SK-N-SH (cell line): Measurements from ENCODE around the gene FAM162A. TPM values are rescaled to one million over a fixed set of nuclear protein-coding genes. Genes with fewer than 3 reads are reported as not detected.

Experiments
- CTCF ChIA-PET: fragments of 300-600, 350-600 bp; formaldehyde crosslinking; extraction: SDS; loops from one replicate; lab custom pipeline; 2021; lab: Yijun Ruan, JAX
- POLR2A ChIA-PET: fragments of 350-600 bp; sonication (Branson Sonifier 250); formaldehyde crosslinking; extraction: SDS; loops from one replicate; lab custom pipeline; 2020; ENCODE audit warnings: antibody characterized with exemption, inconsistent platforms; lab: Yijun Ruan, JAX
- DNase-seq: peaks from one replicate; pipeline ENCODE4 v3.0.0; 2012
- H2AFZ ChIP-seq: fragments of 200-600 bp; sonication (generic); 2 replicates; pipeline ENCODE4 v1.8.1; 2016; ENCODE audit warnings: antibody characterized with exemption, mild to moderate bottlenecking, low read depth
- H3F3A ChIP-seq: fragments of 200-600 bp; sonication (generic); replicated peaks from 2 replicates; pipeline ENCODE3; 2016; ENCODE audit warnings: antibody characterized with exemption, mild to moderate bottlenecking; ENCODE audit not compliant: insufficient read depth
- H3K27ac ChIP-seq, 2 experiments: fragments of 200-500 bp in 1 of 2; fragments of 200-600 bp in 1 of 2; sonication (Bioruptor generic) in 1 of 2; sonication (generic), shearing (Covaris generic) in 1 of 2; 2 replicates each; pipeline versions ENCODE4 v1.5.1 to v1.6.1; 2014 to 2016; ENCODE audit warnings: low read depth in 2 of 2, inconsistent platforms in 1 of 2, low read length in 1 of 2, mild to moderate bottlenecking in 1 of 2, mixed read lengths in 1 of 2
- H3K27me3 ChIP-seq: fragments of 200-600 bp; sonication (generic), shearing (Covaris generic); 2 replicates; pipeline ENCODE4 v1.6.1; 2016; ENCODE audit warnings: mixed run types; ENCODE audit not compliant: insufficient read depth
- H3K36me3 ChIP-seq, 2 experiments: fragments of 200-500 bp in 1 of 2; fragments of 200-600 bp in 1 of 2; sonication (Bioruptor generic) in 1 of 2; sonication (generic) in 1 of 2; replicated peaks in 1 of 2; 2 replicates each; pipeline versions ENCODE3 to v1.5.1; 2014 to 2016; ENCODE audit warnings: low read length in 1 of 2, mild to moderate bottlenecking in 1 of 2; ENCODE audit not compliant: insufficient read depth in 2 of 2, control insufficient read depth in 1 of 2
- H3K4me1 ChIP-seq, 2 experiments: fragments of 200-500 bp in 1 of 2; fragments of 200-600 bp in 1 of 2; sonication (Bioruptor generic) in 1 of 2; sonication (generic), shearing (Covaris generic) in 1 of 2; 2 replicates each; pipeline versions ENCODE4 v1.5.1 to v1.6.1; 2014 to 2016; ENCODE audit warnings: low read depth in 1 of 2, low read length in 1 of 2, mixed run types in 1 of 2; ENCODE audit not compliant: insufficient read depth in 2 of 2, control insufficient read depth in 1 of 2
- H3K4me2 ChIP-seq: fragments of 200-600 bp; sonication (generic), shearing (Covaris generic); 2 replicates; pipeline ENCODE4 v1.6.1; 2017; ENCODE audit warnings: mixed run types
- H3K4me3 ChIP-seq, 2 experiments: fragments of 200-500 bp in 1 of 2; fragments of 200-600 bp in 1 of 2; sonication (Bioruptor generic) in 1 of 2; sonication (generic), shearing (Covaris generic) in 1 of 2; 2 replicates each; pipeline versions ENCODE4 v1.5.1 to v1.8.1; 2014 to 2016; ENCODE audit warnings: low read depth in 2 of 2, inconsistent platforms in 1 of 2, low read length in 1 of 2, mild to moderate bottlenecking in 1 of 2, mixed read lengths in 1 of 2, moderate library complexity in 1 of 2
- H3K79me2 ChIP-seq: fragments of 200-600 bp; sonication (generic); 2 replicates; pipeline ENCODE4 v1.8.1; 2017; ENCODE audit warnings: mild to moderate bottlenecking; ENCODE audit not compliant: insufficient read depth
- H3K9ac ChIP-seq: fragments of 200-600 bp; sonication (generic); 2 replicates; pipeline ENCODE4 v1.6.1; 2017; ENCODE audit warnings: mixed run types
- H3K9me2 ChIP-seq: fragments of 200-600 bp; sonication (generic); 2 replicates; pipeline ENCODE4 v1.6.1; 2017; ENCODE audit warnings: mixed run types
- H3K9me3 ChIP-seq: fragments of 200-600 bp; sonication (generic); 2 replicates; pipeline ENCODE4 v1.6.1; 2017; ENCODE audit warnings: mixed run types, mild to moderate bottlenecking, moderate library complexity
- H4K20me1 ChIP-seq: fragments of 200-600 bp; sonication (generic); 2 replicates; pipeline ENCODE4 v1.6.1; 2017; ENCODE audit warnings: mild to moderate bottlenecking, mixed run types; ENCODE audit not compliant: insufficient read depth
- EP300 ChIP-seq, 2 experiments: IDR thresholded peaks; 2 replicates each; pipeline versions ENCODE4 v1.4.0 to v1.6.1; 2012; ENCODE audit warnings: borderline replicate concordance in 1 of 2, low read depth in 1 of 2, low read length in 1 of 2
- EZH2phosphoT487 ChIP-seq: fragments of 200-600 bp; sonication (generic); IDR thresholded peaks from 2 replicates; pipeline ENCODE4 v1.6.1; 2017; ENCODE audit warnings: low read depth, mixed run types, mild to moderate bottlenecking, antibody characterized with exemption, moderate library complexity, borderline replicate concordance
- FOSL2 ChIP-seq: IDR thresholded peaks from 2 replicates; pipeline ENCODE4 v1.4.0; 2012; ENCODE audit warnings: low read depth, mild to moderate bottlenecking, moderate library complexity, borderline replicate concordance
- FOXM1 ChIP-seq: IDR thresholded peaks from 2 replicates; pipeline ENCODE4 v1.4.0; 2012; ENCODE audit warnings: low read depth, mild to moderate bottlenecking
- GABPA ChIP-seq: IDR thresholded peaks from 2 replicates; pipeline ENCODE4 v1.4.0; 2012; ENCODE audit warnings: low read depth, mild to moderate bottlenecking
- GATA2 ChIP-seq: sonication (generic); formaldehyde crosslinking; IDR thresholded peaks from 2 replicates; pipeline ENCODE4 v1.5.0; 2020; ENCODE audit warnings: mild to moderate bottlenecking, missing genetic modification reagents
- MEF2A ChIP-seq: IDR thresholded peaks from 2 replicates; pipeline ENCODE4 v1.4.0; 2012; ENCODE audit warnings: low read depth, borderline replicate concordance
- MXI1 ChIP-seq: IDR thresholded peaks from 2 replicates; pipeline ENCODE4 v1.6.1; 2012; ENCODE audit warnings: mild to moderate bottlenecking, low read depth, low read length, improper control_type of control experiment
- NFIC ChIP-seq: IDR thresholded peaks from 2 replicates; pipeline ENCODE4 v1.4.0; 2012; ENCODE audit warnings: borderline replicate concordance
- NRF1 ChIP-seq: IDR thresholded peaks from 2 replicates; pipeline ENCODE4 v1.6.1; 2012; ENCODE audit warnings: low read depth, mild to moderate bottlenecking, low read length
- RXRA ChIP-seq: IDR thresholded peaks from 2 replicates; pipeline ENCODE4 v1.4.0; 2012; ENCODE audit warnings: low read depth, mild to moderate bottlenecking, borderline replicate concordance
- SMC3 ChIP-seq: IDR thresholded peaks from 2 replicates; pipeline ENCODE4 v1.6.1; 2012; ENCODE audit warnings: low read depth, low read length, improper control_type of control experiment
- TEAD4 ChIP-seq: IDR thresholded peaks from 2 replicates; pipeline ENCODE4 v1.4.0; 2012; ENCODE audit warnings: mild to moderate bottlenecking, borderline replicate concordance; ENCODE audit not compliant: insufficient read depth
- USF1 ChIP-seq: IDR thresholded peaks from 2 replicates; pipeline ENCODE4 v1.4.0; 2012; ENCODE audit warnings: low read depth, borderline replicate concordance
- WGBS: methylation state at CpG from one replicate; pipeline ENCODE4 v1.1.6; 2017; ENCODE audit warnings: low lambda C conversion rate; 5-methylcytosine and 5-hydroxymethylcytosine counted together
- polyA plus RNA-seq, 3 experiments: library from polyadenylated mRNA; depleted of rRNA; stranded (reverse); fragments of >200 nt; gene quantifications; 2 replicates each; pipeline ENCODE4 v1.2.3, GENCODE V29; 2012
- TF ChIP-seq, protein P1 (sequence below): fragments of 150-350 bp; IDR thresholded peaks from 2 replicates; pipeline ENCODE4 v1.6.1; 2017; ENCODE audit warnings: antibody characterized with exemption, low read length, low read depth, borderline replicate concordance
- TF ChIP-seq, protein P2 (sequence below): fragments of 200-600 bp; sonication (generic); IDR thresholded peaks from 2 replicates; pipeline ENCODE4 v1.6.1; 2017; ENCODE audit warnings: antibody characterized with exemption, mild to moderate bottlenecking, moderate library complexity
- TF ChIP-seq, protein P3 (sequence below): IDR thresholded peaks from 2 replicates; pipeline ENCODE4; 2012

Gene FAM162A
- polyA plus RNA-seq, 1 of the 3 experiments (the other 2 are of a cell fraction), result 35.1 TPM

DNA sequence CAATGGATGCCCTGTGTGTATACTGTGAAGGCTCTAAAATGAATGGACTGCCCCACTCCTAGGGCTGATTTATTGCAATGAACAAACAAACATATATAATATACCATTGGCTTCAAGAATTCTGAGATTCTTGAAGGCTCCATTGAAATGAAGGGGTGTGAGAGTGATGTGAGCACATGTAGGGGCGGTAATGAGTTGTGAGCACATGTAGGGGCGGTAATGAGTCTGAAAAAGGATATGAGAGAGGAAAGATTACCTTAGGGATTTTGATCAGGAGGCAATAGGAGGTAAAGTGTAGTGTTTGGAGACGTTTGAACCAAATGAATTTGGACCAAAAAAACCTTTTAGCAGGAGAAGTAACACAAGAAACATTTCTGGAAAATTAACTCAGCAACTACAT is 3.7 kb downstream of the FAM162A start:
- Histone ChIP-seq H3K9ac (no peak overlapping the region), H3K79me2 (peaks cover 8% of the 10 kb centered on the region), H3K4me2 (no peak overlapping the region), H3K36me3 (peaks cover 0 to 2% of the 10 kb centered on the region in 2 experiments), H3K4me1 (peaks cover 2 to 5% of the 10 kb centered on the region in 2 experiments; a peak in 3 of 4 replicates), H4K20me1 (no peaks in the 10 kb centered on the region), H2AFZ (no peak overlapping the region), H3K9me3 (no peaks in the 10 kb centered on the region), H3K4me3 (no peak overlapping the region), H3K27ac (no peak overlapping the region), H3F3A (peaks cover 6% of the 10 kb centered on the region), H3K9me2 (no peaks in the 10 kb centered on the region), H3K27me3 (no peaks in the 10 kb centered on the region)
- TF ChIP-seq TEAD4, result no peak
- no peak for TF ChIP-seq FOSL2
- no peak for TF ChIP-seq MXI1
- TF ChIP-seq EP300 (IDR thresholded peaks at IDR 0.05; ENCODE audit: borderline replicate concordance in 1 of 2, low read depth in 1 of 2, low read length in 1 of 2), result no peak
- no peak for TF ChIP-seq SMC3
- TF ChIP-seq, protein P1, sequence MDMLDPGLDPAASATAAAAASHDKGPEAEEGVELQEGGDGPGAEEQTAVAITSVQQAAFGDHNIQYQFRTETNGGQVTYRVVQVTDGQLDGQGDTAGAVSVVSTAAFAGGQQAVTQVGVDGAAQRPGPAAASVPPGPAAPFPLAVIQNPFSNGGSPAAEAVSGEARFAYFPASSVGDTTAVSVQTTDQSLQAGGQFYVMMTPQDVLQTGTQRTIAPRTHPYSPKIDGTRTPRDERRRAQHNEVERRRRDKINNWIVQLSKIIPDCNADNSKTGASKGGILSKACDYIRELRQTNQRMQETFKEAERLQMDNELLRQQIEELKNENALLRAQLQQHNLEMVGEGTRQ, result no peak
- no peak for TF ChIP-seq NRF1
- no peak for TF ChIP-seq USF1
- no peak for TF ChIP-seq EZH2phosphoT487
- TF ChIP-seq RXRA, result no peak
- TF ChIP-seq, protein P2, sequence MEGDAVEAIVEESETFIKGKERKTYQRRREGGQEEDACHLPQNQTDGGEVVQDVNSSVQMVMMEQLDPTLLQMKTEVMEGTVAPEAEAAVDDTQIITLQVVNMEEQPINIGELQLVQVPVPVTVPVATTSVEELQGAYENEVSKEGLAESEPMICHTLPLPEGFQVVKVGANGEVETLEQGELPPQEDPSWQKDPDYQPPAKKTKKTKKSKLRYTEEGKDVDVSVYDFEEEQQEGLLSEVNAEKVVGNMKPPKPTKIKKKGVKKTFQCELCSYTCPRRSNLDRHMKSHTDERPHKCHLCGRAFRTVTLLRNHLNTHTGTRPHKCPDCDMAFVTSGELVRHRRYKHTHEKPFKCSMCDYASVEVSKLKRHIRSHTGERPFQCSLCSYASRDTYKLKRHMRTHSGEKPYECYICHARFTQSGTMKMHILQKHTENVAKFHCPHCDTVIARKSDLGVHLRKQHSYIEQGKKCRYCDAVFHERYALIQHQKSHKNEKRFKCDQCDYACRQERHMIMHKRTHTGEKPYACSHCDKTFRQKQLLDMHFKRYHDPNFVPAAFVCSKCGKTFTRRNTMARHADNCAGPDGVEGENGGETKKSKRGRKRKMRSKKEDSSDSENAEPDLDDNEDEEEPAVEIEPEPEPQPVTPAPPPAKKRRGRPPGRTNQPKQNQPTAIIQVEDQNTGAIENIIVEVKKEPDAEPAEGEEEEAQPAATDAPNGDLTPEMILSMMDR, result no peak
- TF ChIP-seq NFIC, result no peak
- TF ChIP-seq GATA2, result no peak
- TF ChIP-seq MEF2A, result no peak
- TF ChIP-seq, protein P3, sequence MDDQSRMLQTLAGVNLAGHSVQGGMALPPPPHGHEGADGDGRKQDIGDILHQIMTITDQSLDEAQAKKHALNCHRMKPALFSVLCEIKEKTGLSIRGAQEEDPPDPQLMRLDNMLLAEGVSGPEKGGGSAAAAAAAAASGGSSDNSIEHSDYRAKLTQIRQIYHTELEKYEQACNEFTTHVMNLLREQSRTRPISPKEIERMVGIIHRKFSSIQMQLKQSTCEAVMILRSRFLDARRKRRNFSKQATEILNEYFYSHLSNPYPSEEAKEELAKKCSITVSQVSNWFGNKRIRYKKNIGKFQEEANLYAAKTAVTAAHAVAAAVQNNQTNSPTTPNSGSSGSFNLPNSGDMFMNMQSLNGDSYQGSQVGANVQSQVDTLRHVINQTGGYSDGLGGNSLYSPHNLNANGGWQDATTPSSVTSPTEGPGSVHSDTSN, result no peak
- no peak for TF ChIP-seq FOXM1
- no peak for TF ChIP-seq GABPA
- POLR2A ChIA-PET, result no interaction called here
- 86% methylated on average over 3 of the region's 3 CpGs for WGBS
- CTCF ChIA-PET, result no interaction called here
- no peak for DNase-seq
